A549 (cell line): ENCODE data around the gene MLLT3. TPM values are rescaled to one million over a fixed set of nuclear protein-coding genes. Genes with fewer than 3 reads are reported as not detected.
A peak's percentile ranks its signal among the peaks of the same experiment; 100 is the strongest.

Experiments
- ATAC-seq, 2 experiments: fragments of 200-7000 bp in 1 of 2; fragments of >200 bp in 1 of 2; cut with Nextera tagmentation in 1 of 2; cut with Tn5 transposase in 1 of 2; 3 replicates each; pipeline versions ENCODE4 v1.8.0 to v1.9.1; 2018 to 2020; ENCODE audit warnings: mild to moderate bottlenecking in 1 of 2, moderate library complexity in 1 of 2
- CTCF ChIA-PET: fragments of 300-600 bp; sonication (Branson Sonifier 250); formaldehyde crosslinking; extraction: SDS; loops from one replicate; lab custom pipeline; 2021; ENCODE audit warnings: antibody characterized with exemption, inconsistent platforms; lab: Yijun Ruan, JAX
- POLR2A ChIA-PET: fragments of 350-600 bp; formaldehyde crosslinking; extraction: SDS; loops from one replicate; lab custom pipeline; 2021; ENCODE audit warnings: antibody characterized with exemption, inconsistent platforms; lab: Yijun Ruan, JAX
- DNase-seq, 2 experiments: peaks; one replicate each; pipeline versions ENCODE4 v3.0.0 to v3.0.0-alpha.2; 2011 to 2016; ENCODE audit warnings: low read depth in 1 of 2, low spot score in 1 of 2
- FAIRE-seq: peaks from 2 replicates; lab custom pipeline; 2011; peaks lifted over from hg19 to GRCh38; lab: Jason Lieb, UNC
- H3K27ac ChIP-seq, 2 experiments: fragments of >200 bp; sonication (Bioruptor Twin); formaldehyde crosslinking; 3 replicates each; pipeline ENCODE4 v1.5.1; 2016 to 2017
- H3K4me1 ChIP-seq: fragments of >200 bp; sonication (Bioruptor Twin); formaldehyde crosslinking; 3 replicates; pipeline ENCODE4 v1.6.1; 2016
- H3K4me2 ChIP-seq: fragments of >200 bp; sonication (Bioruptor Twin); formaldehyde crosslinking; 3 replicates; pipeline ENCODE4 v1.6.1; 2016
- H3K4me3 ChIP-seq: fragments of >200 bp; sonication (Bioruptor Twin); formaldehyde crosslinking; 3 replicates; pipeline ENCODE4 v1.5.1; 2016
- H3K9me3 ChIP-seq: fragments of >200 bp; sonication (Bioruptor Twin); formaldehyde crosslinking; 3 replicates; pipeline ENCODE4 v1.6.1; 2016
- CBX8 ChIP-seq: fragments of 200-600 bp; sonication (generic); IDR thresholded peaks from 2 replicates; pipeline ENCODE4 v1.6.1; 2016
- CHD4 ChIP-seq: fragments of 200-600 bp; sonication (generic); IDR thresholded peaks from 2 replicates; pipeline ENCODE4 v1.6.1; 2016; ENCODE audit warnings: antibody characterized with exemption, mild to moderate bottlenecking, borderline replicate concordance
- ESRRA ChIP-seq: fragments of 150-350 bp; IDR thresholded peaks from 2 replicates; pipeline ENCODE4 v1.6.1; 2014; ENCODE audit warnings: mild to moderate bottlenecking, low read length, borderline replicate concordance
- FOSL2 ChIP-seq, 2 experiments: fragments of 450-650 bp in 1 of 2; fragments of >200 bp in 1 of 2; sonication (Bioruptor Twin) in 1 of 2; formaldehyde crosslinking; IDR thresholded peaks; 2 replicates each; pipeline versions ENCODE4 v1.5.0 to v1.6.1; 2016 to 2020; ENCODE audit warnings: mild to moderate bottlenecking in 1 of 2, moderate library complexity in 1 of 2
- GATA3 ChIP-seq: IDR thresholded peaks from 2 replicates; pipeline ENCODE4 v1.6.1; 2012; ENCODE audit warnings: borderline replicate concordance
- MAFK ChIP-seq: fragments of 450-650 bp; IDR thresholded peaks from 2 replicates; pipeline ENCODE4 v1.6.1; 2014; ENCODE audit not compliant: partially characterized antibody
- NPAS2 ChIP-seq: fragments of 250-450 bp; sonication (Bioruptor Pico); IDR thresholded peaks from 2 replicates; pipeline ENCODE4 v1.8.0; 2022; ENCODE audit warnings: mild to moderate bottlenecking, moderate library complexity, borderline replicate concordance
- POLR2AphosphoS2 ChIP-seq: conservative IDR thresholded peaks from 2 replicates; pipeline ENCODE4 v1.6.1; 2012; ENCODE audit warnings: low read length, improper control_type of control experiment, inconsistent platforms
- RAD21 ChIP-seq, 2 experiments: fragments of >200 bp in 1 of 2; sonication (Bioruptor Twin) in 1 of 2; formaldehyde crosslinking in 1 of 2; IDR thresholded peaks in 1 of 2; conservative IDR thresholded peaks in 1 of 2; 2 replicates in 1 of 2; 3 replicates in 1 of 2; pipeline ENCODE4 v1.6.1; 2012 to 2018; ENCODE audit warnings: inconsistent platforms in 1 of 2
- RARB ChIP-seq: fragments of 250-450 bp; sonication (Bioruptor Pico); IDR thresholded peaks from 2 replicates; pipeline ENCODE4 v1.8.0; 2021; ENCODE audit warnings: mild to moderate bottlenecking, moderate library complexity
- RNF2 ChIP-seq: fragments of 200-600 bp; sonication (generic); IDR thresholded peaks from 2 replicates; pipeline ENCODE4 v1.6.1; 2016; ENCODE audit warnings: low read depth, mild to moderate bottlenecking, antibody characterized with exemption, moderate library complexity, borderline replicate concordance
- WGBS: methylation state at CpG from one replicate; pipeline ENCODE4 v1.1.6; 2017; ENCODE audit errors: missing lambda C conversion rate; 5-methylcytosine and 5-hydroxymethylcytosine counted together
- polyA plus RNA-seq, 4 experiments: library from polyadenylated mRNA; depleted of rRNA in 3 of 4; stranded (reverse); fragments of >200 nt; fragmentation: RNase III in 1 of 4; extraction: RNeasy Plus Mini Kit Qiagen cat#74134 plus additional on column Dnase treatment in 1 of 4; gene quantifications; 2 replicates in 3 of 4; 3 replicates in 1 of 4; pipeline ENCODE4 v1.2.3, GENCODE V29; 2011 to 2017
- TF ChIP-seq, protein P1 (sequence below): fragments of >200 bp; sonication (Bioruptor Twin); formaldehyde crosslinking; IDR thresholded peaks from 2 replicates; pipeline ENCODE4 v1.6.1; 2016
- TF ChIP-seq, protein P2 (sequence below): fragments of 150-350 bp; IDR thresholded peaks from 2 replicates; pipeline ENCODE4 v1.6.1; 2014; ENCODE audit warnings: low read depth, mild to moderate bottlenecking, low read length
- TF ChIP-seq, protein P3 (sequence below): fragments of >200 bp; sonication (Bioruptor Twin); formaldehyde crosslinking; IDR thresholded peaks from 3 replicates; pipeline ENCODE4 v1.5.1; 2016
- TF ChIP-seq, protein P4 (sequence below): IDR thresholded peaks from 2 replicates; pipeline ENCODE4 v1.6.1; 2012
- TF ChIP-seq, protein P5 (sequence below): fragments of 450-650 bp; IDR thresholded peaks from 2 replicates; pipeline ENCODE4 v1.6.1; 2014; ENCODE audit warnings: antibody characterized with exemption

The MLLT3 gene
- polyA plus RNA-seq, 2 of the 4 experiments (the other 2 are of a cell fraction) = 14.3 to 47.6 TPM

DNA sequence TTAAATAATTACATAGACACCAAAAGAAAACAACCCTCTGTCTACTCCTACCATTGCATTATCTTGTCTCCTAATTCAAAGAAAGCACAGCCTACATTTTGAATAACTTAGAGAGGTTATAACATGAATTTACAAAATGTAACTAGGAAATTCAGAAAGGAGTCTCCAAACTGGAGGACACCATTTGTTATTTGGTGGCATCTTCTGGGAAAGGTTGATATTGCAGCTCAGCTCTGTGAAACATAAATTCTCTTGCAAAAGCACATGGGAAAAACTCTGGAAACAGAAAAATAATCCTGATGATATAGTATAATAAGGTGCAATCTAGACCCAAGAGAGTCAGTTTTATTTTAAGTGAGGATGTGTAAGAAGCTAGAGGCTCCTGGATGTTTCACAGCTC is 215.3 kb downstream of the MLLT3 start:
- H3K27ac ChIP-seq = no peak overlapping the region
- H3K4me3 ChIP-seq = no peak overlapping the region
- DNase-seq (no peak), FAIRE-seq (no peak), ATAC-seq (no peak)
- peak in 1 of 2 experiments; percentile 28; a peak in 1 of 5 replicates for TF ChIP-seq RAD21 (conservative IDR thresholded peaks at IDR 0.05 in 1 of 2, IDR thresholded peaks at IDR 0.05 in 1 of 2)
- TF ChIP-seq GATA3 = no peak
- ChIA-PET CTCF (interaction anchor here (1.2 kb wide), 1 partner anchor 534 kb away, joined by 4 read pairs; no protein-coding TSS in a partner anchor), POLR2A (no interaction called here)
- no peak overlapping the region for H3K4me2 ChIP-seq
- no peaks in the 10 kb centered on the region for H3K9me3 ChIP-seq
- peaks cover 27% of the 10 kb centered on the region for H3K4me1 ChIP-seq

DNA sequence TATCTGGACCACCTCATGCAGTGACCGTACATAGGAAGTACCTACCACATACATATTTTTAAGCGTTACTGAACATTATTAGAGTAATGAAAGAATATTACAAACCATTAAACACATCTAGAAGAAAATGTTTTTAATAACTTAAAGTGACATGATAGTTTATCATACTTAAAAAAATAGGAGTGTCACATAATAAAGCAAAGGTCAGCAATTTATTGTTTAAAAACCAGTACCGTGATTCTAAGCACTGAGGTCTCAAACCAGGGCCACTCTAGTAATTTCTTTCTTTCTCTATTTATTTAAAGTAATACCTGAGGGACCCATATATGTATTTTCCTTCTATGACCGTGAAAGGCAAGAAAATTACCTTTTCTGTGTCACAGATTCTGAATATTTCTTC is 216.0 kb downstream of the MLLT3 start:
- no peak for FAIRE-seq
- CTCF ChIA-PET = interaction anchor here (0.6 to 1.3 kb wide), 2 partner anchors 217 to 470 kb away, joined by 3 to 4 read pairs; no protein-coding TSS in a partner anchor

DNA sequence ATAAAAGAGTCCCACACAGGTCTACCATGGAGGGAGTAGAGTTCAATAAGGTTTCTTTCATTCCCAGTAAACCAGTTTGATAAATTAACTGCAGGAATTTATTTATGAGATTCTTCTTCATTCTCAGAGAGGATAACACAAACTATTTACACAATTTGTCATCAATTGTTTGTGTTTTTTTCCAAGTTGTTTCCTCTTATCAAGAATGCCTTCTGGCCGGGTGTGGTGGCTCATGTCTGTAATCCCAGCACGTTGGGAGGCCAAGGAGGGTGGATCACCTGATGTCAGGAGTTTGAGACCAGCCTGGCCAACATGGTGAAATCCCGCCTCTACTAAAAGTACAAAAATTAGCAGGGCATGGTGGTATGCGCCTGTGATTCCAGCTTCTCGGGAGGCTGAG is 216.7 kb downstream of the MLLT3 start:
- peaks cover 30% of the 10 kb centered on the region for H3K4me1 ChIP-seq
- TF ChIP-seq, protein P1, sequence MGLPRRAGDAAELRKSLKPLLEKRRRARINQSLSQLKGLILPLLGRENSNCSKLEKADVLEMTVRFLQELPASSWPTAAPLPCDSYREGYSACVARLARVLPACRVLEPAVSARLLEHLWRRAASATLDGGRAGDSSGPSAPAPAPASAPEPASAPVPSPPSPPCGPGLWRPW = no peak
- TF ChIP-seq ESRRA (no peak), CBX8 (no peak), RARB (CRISPR knock-in tag) (no peak), RAD21 (conservative IDR thresholded peaks at IDR 0.05 in 1 of 2, IDR thresholded peaks at IDR 0.05 in 1 of 2) (no peak), RNF2 (no peak), FOSL2 (IDR thresholded peaks at IDR 0.05) (no peak), FOSL2 (CRISPR knock-in tag; IDR thresholded peaks at IDR 0.05) (no peak), POLR2AphosphoS2 (no peak), CHD4 (no peak), NPAS2 (no peak)
- TF ChIP-seq, protein P2, sequence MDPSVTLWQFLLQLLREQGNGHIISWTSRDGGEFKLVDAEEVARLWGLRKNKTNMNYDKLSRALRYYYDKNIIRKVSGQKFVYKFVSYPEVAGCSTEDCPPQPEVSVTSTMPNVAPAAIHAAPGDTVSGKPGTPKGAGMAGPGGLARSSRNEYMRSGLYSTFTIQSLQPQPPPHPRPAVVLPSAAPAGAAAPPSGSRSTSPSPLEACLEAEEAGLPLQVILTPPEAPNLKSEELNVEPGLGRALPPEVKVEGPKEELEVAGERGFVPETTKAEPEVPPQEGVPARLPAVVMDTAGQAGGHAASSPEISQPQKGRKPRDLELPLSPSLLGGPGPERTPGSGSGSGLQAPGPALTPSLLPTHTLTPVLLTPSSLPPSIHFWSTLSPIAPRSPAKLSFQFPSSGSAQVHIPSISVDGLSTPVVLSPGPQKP = no peak
- TF ChIP-seq, protein P3, sequence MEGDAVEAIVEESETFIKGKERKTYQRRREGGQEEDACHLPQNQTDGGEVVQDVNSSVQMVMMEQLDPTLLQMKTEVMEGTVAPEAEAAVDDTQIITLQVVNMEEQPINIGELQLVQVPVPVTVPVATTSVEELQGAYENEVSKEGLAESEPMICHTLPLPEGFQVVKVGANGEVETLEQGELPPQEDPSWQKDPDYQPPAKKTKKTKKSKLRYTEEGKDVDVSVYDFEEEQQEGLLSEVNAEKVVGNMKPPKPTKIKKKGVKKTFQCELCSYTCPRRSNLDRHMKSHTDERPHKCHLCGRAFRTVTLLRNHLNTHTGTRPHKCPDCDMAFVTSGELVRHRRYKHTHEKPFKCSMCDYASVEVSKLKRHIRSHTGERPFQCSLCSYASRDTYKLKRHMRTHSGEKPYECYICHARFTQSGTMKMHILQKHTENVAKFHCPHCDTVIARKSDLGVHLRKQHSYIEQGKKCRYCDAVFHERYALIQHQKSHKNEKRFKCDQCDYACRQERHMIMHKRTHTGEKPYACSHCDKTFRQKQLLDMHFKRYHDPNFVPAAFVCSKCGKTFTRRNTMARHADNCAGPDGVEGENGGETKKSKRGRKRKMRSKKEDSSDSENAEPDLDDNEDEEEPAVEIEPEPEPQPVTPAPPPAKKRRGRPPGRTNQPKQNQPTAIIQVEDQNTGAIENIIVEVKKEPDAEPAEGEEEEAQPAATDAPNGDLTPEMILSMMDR = no peak
- TF ChIP-seq, protein P4, sequence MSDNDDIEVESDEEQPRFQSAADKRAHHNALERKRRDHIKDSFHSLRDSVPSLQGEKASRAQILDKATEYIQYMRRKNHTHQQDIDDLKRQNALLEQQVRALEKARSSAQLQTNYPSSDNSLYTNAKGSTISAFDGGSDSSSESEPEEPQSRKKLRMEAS = no peak
- TF ChIP-seq, protein P5, sequence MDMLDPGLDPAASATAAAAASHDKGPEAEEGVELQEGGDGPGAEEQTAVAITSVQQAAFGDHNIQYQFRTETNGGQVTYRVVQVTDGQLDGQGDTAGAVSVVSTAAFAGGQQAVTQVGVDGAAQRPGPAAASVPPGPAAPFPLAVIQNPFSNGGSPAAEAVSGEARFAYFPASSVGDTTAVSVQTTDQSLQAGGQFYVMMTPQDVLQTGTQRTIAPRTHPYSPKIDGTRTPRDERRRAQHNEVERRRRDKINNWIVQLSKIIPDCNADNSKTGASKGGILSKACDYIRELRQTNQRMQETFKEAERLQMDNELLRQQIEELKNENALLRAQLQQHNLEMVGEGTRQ = no peak
- POLR2A ChIA-PET = no interaction called here
- ATAC-seq = peak in 1 of 2 experiments; percentile 41; a peak in 2 of 6 replicates
- WGBS = 62% methylated on average over 5 of the region's 5 CpGs
- H3K27ac ChIP-seq = no peak overlapping the region
- CTCF ChIA-PET = interaction anchor here (1.3 kb wide), 1 partner anchor 218 kb away, joined by 4 read pairs; no protein-coding TSS in a partner anchor
- no peaks in the 10 kb centered on the region for H3K9me3 ChIP-seq
- no peak overlapping the region for H3K4me3 ChIP-seq
- peak in 1 of 2 experiments; percentile 51 for DNase-seq
- peak overlapping the region; percentile 6; the same call in 1 of the 3 replicates for H3K4me2 ChIP-seq
- FAIRE-seq = no peak

More for the DNA sequence above, 216.0 kb downstream of the MLLT3 start:
- 88% methylated on average over 4 of the region's 4 CpGs for WGBS
- POLR2A ChIA-PET = no interaction called here
- no peak overlapping the region for H3K4me2 ChIP-seq
- no peak for DNase-seq
- TF ChIP-seq CBX8 (no peak), MAFK (peak; percentile 92)
- TF ChIP-seq, all 56 proteins: peak for 1
- no peak for ATAC-seq
- Histone ChIP-seq H3K4me1 (peaks cover 30% of the 10 kb centered on the region), H3K4me3 (no peak overlapping the region), H3K9me3 (no peaks in the 10 kb centered on the region), H3K27ac (no peak overlapping the region)
